ENCODE results near the gene USP49. TPM values are rescaled to one million over a fixed set of nuclear protein-coding genes. Genes with fewer than 3 reads are reported as not detected.
"Not testable (repeated sequence)": the region's sequence is repeated elsewhere in the genome, so short reads cannot be mapped to it uniquely, and the experiment has no call there.

The USP49 gene
- total RNA-seq, 1 donor from 2014 or later = 1.7 TPM

GRCh38 chr6:41823178-41823577 is 72.0 kb downstream of the USP49 start:
- DNase-seq (ENCODE audit: low spot score) = no peak

GRCh38 chr6:41822021-41822420 is 73.2 kb downstream of the USP49 start:
- intact Hi-C loops (cut with DNase I) = no loop called here
- no peak for DNase-seq (ENCODE audit: low spot score)

More at GRCh38 chr6:41823178-41823577, 72.0 kb downstream of the USP49 start:
- intact Hi-C loops (cut with DNase I) = no loop called here

- no peak for DNase-seq (ENCODE audit: low spot score)
- intact Hi-C loops (cut with DNase I) = no loop called here
Measured at GRCh38 chr6:41821266-41821665, 73.9 kb downstream of the USP49 start.

GRCh38 chr6:41818271-41819054 is 76.7 kb downstream of the USP49 start:
- DNase-seq (ENCODE audit: low spot score) = no peak
- intact Hi-C loops (cut with DNase I) = no loop called here

- intact Hi-C loops (cut with DNase I) = no loop called here
- DNase-seq (ENCODE audit: low spot score) = no peak
Measured at GRCh38 chr6:41815587-41815986, 79.6 kb downstream of the USP49 start.

- no peak for DNase-seq (ENCODE audit: low spot score)
- intact Hi-C loops (cut with DNase I) = no loop called here
Measured at GRCh38 chr6:41814629-41815028, 80.5 kb downstream of the USP49 start.

GRCh38 chr6:41813956-41814355 is 81.2 kb downstream of the USP49 start:
- DNase-seq (ENCODE audit: low spot score) = no peak
- intact Hi-C loops (cut with DNase I) = no loop called here

GRCh38 chr6:41813469-41813868 is 81.7 kb downstream of the USP49 start:
- intact Hi-C loops (cut with DNase I) = no loop called here
- DNase-seq (ENCODE audit: low spot score) = no peak

GRCh38 chr6:41811946-41812345 is 83.2 kb downstream of the USP49 start:
- intact Hi-C loops (cut with DNase I); DNase-seq (ENCODE audit: low spot score): not testable (repeated sequence)

- intact Hi-C loops (cut with DNase I) = no loop called here
Measured at GRCh38 chr6:41811095-41811494, 84.1 kb downstream of the USP49 start.

GRCh38 chr6:41805830-41806774 is 89.1 kb downstream of the USP49 start:
- intact Hi-C loops (cut with DNase I) = no loop called here
- no peak for DNase-seq (ENCODE audit: low spot score)

More at GRCh38 chr6:41811095-41811494, 84.1 kb downstream of the USP49 start:
- DNase-seq (ENCODE audit: low spot score) = no peak

- DNase-seq (ENCODE audit: low spot score) = no peak
- intact Hi-C loops (cut with DNase I) = no loop called here
Measured at GRCh38 chr6:41801380-41801779, 93.8 kb downstream of the USP49 start.

- intact Hi-C loops (cut with DNase I) = no loop called here
- DNase-seq (ENCODE audit: low spot score) = no peak
Measured at GRCh38 chr6:41799559-41799911, 95.6 kb downstream of the USP49 start.

GRCh38 chr6:41798901-41799558 is 96.1 kb downstream of the USP49 start:
- intact Hi-C loops (cut with DNase I) = no loop called here

GRCh38 chr6:41796474-41796873 is 98.7 kb downstream of the USP49 start:
- intact Hi-C loops (cut with DNase I) = no loop called here
- no peak for DNase-seq (ENCODE audit: low spot score)

More at GRCh38 chr6:41798901-41799558, 96.1 kb downstream of the USP49 start:
- DNase-seq (ENCODE audit: low spot score) = no peak

- intact Hi-C loops (cut with DNase I) = no loop called here
- no peak for DNase-seq (ENCODE audit: low spot score)
Measured at GRCh38 chr6:41791984-41792383, 103.2 kb downstream of the USP49 start.

GRCh38 chr6:41791305-41791704 is 103.9 kb downstream of the USP49 start:
- DNase-seq (ENCODE audit: low spot score) = no peak
- intact Hi-C loops (cut with DNase I) = no loop called here

- intact Hi-C loops (cut with DNase I) = no loop called here
Measured at GRCh38 chr6:41790045-41790444, 105.1 kb downstream of the USP49 start.

GRCh38 chr6:41789390-41789724 is 105.8 kb downstream of the USP49 start:
- intact Hi-C loops (cut with DNase I) = loop anchor here (5.0 kb wide), 2 partner anchors 108 to 148 kb away; partner anchors contain the start of gene USP49
- no peak for DNase-seq (ENCODE audit: low spot score)

More at GRCh38 chr6:41790045-41790444, 105.1 kb downstream of the USP49 start:
- DNase-seq (ENCODE audit: low spot score) = no peak
